Right kidney (tissue), 1 donor: ENCODE data around the gene DMAC1.

ENCODE experiments used
- DNase-seq: peaks from one replicate; pipeline ENCODE4 v3.0.0-alpha.2; 2016

DMAC1 gene

GRCh38 chr9:7784472-7784871 is 15.1 kb downstream of the DMAC1 start:
- DNase-seq: no peak

GRCh38 chr9:7783635-7784063 is 15.9 kb downstream of the DMAC1 start:
- no peak for DNase-seq

GRCh38 chr9:7782400-7783120 is 17.0 kb downstream of the DMAC1 start:
- DNase-seq: no peak

- DNase-seq: no peak
Measured at GRCh38 chr9:7780261-7780988, 19.2 kb downstream of the DMAC1 start.

- DNase-seq: no peak
Measured at GRCh38 chr9:7778851-7779600, 20.6 kb downstream of the DMAC1 start.

GRCh38 chr9:7777771-7778170 is 21.8 kb downstream of the DMAC1 start:
- no peak for DNase-seq

- DNase-seq: no peak
Measured at GRCh38 chr9:7770111-7770510, 29.5 kb downstream of the DMAC1 start.

GRCh38 chr9:7762600-7762999 is 37.0 kb downstream of the DMAC1 start:
- DNase-seq: no peak

GRCh38 chr9:7760014-7760415 is 39.6 kb downstream of the DMAC1 start:
- DNase-seq: no peak

- DNase-seq: no peak
Measured at GRCh38 chr9:7756088-7756487, 43.5 kb downstream of the DMAC1 start.

GRCh38 chr9:7752481-7752880 is 47.1 kb downstream of the DMAC1 start:
- no peak for DNase-seq
